Activated CD4-positive, alpha-beta T cell treated with anti-CD3 and anti-CD28 coated beads, Interleukin-2, amount 50 U/mL, for 1 hour (primary cell): ENCODE results near the gene NBL1.

ENCODE experiments used
- DNase-seq: peaks from one replicate; pipeline ENCODE4 v3.0.0-alpha.2; 2020

Gene NBL1

GRCh38 chr1:19706136-19706535 is 62.0 kb downstream of the NBL1 start:
- DNase-seq: no peak
